Measurements from ENCODE around the gene SNX20.

SNX20 gene

DNA sequence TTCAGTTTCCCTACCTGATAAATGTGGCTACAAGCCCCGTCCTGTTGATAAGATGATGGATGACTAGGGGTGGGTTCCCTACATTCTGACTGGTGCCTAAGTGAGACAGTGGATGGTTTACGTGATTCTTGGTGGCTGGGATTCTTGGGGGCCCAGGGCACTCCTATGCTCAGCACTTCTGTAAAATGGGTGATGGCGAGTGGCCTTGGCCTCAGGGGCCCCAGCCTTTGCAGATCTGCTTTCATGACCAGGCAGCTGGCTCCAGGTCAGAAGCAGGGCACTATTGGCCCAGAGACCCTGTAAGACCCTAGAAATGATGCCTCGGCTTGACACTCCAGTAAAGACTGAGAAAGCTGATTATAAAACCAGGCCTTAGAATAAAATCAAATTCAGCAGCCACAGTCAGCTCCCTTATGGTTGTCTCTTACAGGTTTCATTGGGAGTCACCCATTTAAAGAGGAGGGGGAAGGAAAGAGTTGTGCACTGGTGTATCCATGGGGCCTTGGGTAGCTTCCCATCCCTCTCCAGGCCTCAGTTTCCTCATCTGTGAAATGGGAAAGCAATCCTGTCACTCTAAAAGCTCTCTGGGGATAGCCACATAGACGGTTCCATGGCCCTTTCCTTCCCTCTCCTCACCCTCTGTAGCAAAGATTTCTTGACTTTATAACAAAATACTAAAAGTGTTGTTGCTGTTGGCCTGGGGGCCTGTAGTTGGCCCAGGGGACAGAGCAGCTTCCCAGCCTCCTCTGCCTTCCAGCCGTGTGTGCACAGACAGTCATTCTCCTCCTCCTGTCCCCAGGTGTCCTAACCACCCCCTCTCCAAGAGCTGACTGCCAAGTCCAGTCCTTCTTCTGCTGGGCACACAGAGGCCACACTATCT lies 1.2 kb downstream of the SNX20 start:
- no peak for ATAC-seq
- peaks cover 24% of the 10 kb centered on the region for H3K36me3 Mint-ChIP-seq (ENCODE audit: low read depth)
- no peak for DNase-seq
- H3K4me3 Mint-ChIP-seq, result peak overlapping the region; percentile 82
- H3K9me3 Mint-ChIP-seq, result no peaks in the 10 kb centered on the region
- H3K27ac Mint-ChIP-seq, result peak overlapping the region; percentile 93
- H3K4me1 Mint-ChIP-seq, result peaks cover 72% of the 10 kb centered on the region
- H3K27me3 Mint-ChIP-seq, result no peaks in the 10 kb centered on the region

DNA sequence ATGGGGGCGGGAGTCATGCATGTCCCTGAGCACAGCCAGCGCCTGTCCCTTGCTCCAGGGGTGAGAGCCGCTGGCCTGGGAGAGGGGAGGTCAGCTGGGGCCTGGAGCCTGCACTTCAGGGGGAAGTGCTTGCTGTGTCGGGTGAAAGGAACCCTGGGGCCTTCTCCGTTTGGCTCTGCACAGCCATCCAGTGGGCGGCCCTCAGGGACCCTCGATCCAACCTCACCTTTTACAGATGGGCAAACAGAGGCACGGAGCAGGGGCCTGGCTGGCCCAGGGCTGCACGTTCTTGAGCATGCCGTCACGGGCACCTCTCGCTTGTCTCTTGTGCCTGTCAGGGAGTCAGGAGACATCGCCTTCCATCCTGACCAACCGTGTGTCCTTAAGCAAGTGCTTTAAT lies 1.8 kb downstream of the SNX20 start:
- ATAC-seq, result no peak
- H3K27me3 Mint-ChIP-seq, result no peaks in the 10 kb centered on the region
- H3K36me3 Mint-ChIP-seq (ENCODE audit: low read depth), result peaks cover 30% of the 10 kb centered on the region
- H3K4me3 Mint-ChIP-seq, result peak overlapping the region; percentile 82
- peaks cover 66% of the 10 kb centered on the region for H3K4me1 Mint-ChIP-seq
- DNase-seq, result no peak
- no peaks in the 10 kb centered on the region for H3K9me3 Mint-ChIP-seq
- H3K27ac Mint-ChIP-seq, result peak overlapping the region; percentile 93

DNA sequence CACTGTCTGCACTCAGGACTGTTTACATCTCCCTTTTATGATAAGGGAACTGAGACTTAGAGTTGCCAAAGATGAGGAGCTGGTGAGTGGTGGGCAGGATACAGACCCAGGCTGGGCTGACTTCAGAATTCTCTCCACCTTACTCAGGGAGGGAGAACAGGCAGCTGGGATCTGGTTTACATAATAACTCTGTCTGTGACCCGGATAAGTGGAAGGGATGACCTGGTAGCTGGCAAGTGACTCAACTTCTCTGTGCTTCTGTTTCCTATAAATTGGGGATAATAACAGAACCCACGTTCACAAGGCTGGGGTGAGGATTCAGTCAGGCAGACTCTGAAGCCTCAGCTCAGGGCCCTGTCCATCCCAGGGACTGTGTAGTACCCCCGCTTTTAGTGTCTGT lies 2.6 kb downstream of the SNX20 start:
- peak overlapping the region; percentile 64 for H3K4me3 Mint-ChIP-seq
- peaks cover 4% of the 10 kb centered on the region for H3K9me3 Mint-ChIP-seq
- peak overlapping the region; percentile 79 for H3K27ac Mint-ChIP-seq
- H3K27me3 Mint-ChIP-seq, result no peaks in the 10 kb centered on the region
- peaks cover 36% of the 10 kb centered on the region for H3K36me3 Mint-ChIP-seq (ENCODE audit: low read depth)
- DNase-seq (no peak), ATAC-seq (no peak)
- H3K4me1 Mint-ChIP-seq, result peaks cover 59% of the 10 kb centered on the region

DNA sequence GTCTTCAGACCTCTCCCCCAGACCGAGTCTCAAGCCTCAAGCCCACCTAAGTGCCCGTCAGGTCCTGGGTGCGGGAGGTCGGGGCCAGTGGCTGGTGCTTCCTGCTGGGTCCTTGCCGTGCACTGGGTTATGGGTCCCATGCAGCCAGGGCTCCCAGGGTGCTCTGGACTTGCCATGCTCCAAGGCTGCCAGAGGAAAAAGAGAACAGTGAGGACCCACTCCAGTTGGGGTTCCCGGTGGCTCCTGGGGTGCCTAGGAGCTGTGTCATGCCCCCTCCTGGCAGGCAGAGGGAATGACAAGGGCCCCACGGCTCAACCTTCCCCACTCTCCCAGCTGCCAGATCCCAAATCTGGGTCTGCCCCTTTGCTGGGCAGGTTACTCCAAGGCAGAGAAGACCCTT lies 3.8 kb downstream of the SNX20 start:
- ATAC-seq, result no peak
- Mint-ChIP-seq H3K27me3 (no peaks in the 10 kb centered on the region), H3K27ac (peak overlapping the region; percentile 79), H3K4me3 (no peak overlapping the region), H3K36me3 (ENCODE audit: low read depth) (peaks cover 46% of the 10 kb centered on the region), H3K9me3 (peaks cover 12% of the 10 kb centered on the region), H3K4me1 (peaks cover 48% of the 10 kb centered on the region)
- DNase-seq, result peak; percentile 32

DNA sequence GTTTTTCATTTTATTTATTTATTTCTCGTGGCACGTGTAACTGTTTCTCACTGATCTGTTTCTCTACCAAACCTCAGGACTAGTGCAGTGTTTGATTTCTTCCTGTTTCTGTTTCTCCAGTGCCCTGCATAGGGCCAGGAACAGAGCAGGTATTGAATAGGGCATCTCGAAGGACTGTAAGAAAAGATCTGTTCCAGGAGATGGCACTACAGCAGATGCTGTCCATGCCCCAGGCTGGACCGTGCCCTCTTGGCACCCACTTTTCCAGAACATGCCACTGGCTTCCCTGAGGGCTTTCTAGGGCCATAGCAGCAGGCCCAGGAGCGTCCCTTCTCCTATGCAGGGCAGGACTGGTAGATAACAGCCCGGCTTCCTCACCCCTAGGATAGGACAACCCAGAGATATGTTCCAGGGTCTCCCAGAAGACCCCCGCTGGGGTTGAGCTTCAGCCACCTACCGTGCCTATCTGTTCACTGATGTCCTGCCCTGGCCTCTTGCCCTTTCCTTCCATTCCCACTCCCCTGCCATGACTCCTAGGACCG lies 4.4 kb downstream of the SNX20 start:
- peaks cover 18% of the 10 kb centered on the region for H3K9me3 Mint-ChIP-seq
- peaks cover 42% of the 10 kb centered on the region for H3K4me1 Mint-ChIP-seq
- H3K4me3 Mint-ChIP-seq, result no peak overlapping the region
- no peaks in the 10 kb centered on the region for H3K27me3 Mint-ChIP-seq
- DNase-seq, result no peak
- peak overlapping the region; percentile 9 for H3K27ac Mint-ChIP-seq
- ATAC-seq, result no peak
- H3K36me3 Mint-ChIP-seq (ENCODE audit: low read depth), result peaks cover 52% of the 10 kb centered on the region

DNA sequence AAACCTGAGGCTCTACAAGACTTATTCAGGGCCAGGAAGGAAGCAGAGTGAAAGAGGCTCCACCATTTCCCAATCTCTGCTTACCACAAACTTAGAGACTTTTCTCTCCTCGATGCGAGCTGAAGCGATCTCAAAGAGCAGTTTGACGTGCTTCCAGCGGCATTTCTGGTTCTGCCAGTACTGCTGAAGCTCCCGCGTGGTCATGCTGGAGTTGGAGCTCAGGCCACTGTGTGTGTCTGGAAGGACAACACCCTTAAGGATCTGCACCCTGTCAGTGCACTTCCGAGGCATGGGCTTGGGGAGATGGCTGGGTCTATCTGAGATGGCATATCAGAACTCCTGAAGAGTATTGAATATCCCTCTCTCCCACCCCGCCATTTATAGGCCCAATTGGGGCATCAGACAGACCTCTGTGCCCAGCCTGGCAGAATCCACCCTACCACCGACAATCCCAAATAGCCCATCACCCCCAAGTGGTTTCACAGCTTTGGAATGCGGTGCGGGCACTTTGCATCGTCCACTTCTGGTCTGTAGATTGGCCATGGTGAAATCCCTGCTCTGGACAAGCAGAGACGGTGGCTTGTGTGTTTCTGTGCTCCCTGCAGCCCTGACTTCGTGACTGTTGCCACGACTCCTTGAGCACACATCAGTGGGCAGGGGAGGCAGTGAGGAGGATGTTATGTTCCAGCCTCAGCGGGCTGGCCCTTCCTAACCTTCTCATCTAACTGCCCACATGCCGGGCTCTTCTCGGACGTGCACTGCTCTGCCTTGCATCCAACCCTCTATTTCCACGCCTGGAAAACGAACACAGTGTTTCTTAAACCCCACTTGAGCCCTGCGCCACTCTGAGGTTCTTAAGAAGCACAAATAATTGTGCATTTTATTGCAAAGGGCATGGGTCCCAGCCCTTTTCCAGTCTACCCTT lies 5.2 kb downstream of the SNX20 start:
- Mint-ChIP-seq H3K9me3 (peaks cover 24% of the 10 kb centered on the region), H3K27ac (peak overlapping the region; percentile 9), H3K4me3 (no peak overlapping the region), H3K36me3 (ENCODE audit: low read depth) (peaks cover 60% of the 10 kb centered on the region), H3K27me3 (no peaks in the 10 kb centered on the region), H3K4me1 (peaks cover 38% of the 10 kb centered on the region)
- DNase-seq (no peak), ATAC-seq (no peak)

DNA sequence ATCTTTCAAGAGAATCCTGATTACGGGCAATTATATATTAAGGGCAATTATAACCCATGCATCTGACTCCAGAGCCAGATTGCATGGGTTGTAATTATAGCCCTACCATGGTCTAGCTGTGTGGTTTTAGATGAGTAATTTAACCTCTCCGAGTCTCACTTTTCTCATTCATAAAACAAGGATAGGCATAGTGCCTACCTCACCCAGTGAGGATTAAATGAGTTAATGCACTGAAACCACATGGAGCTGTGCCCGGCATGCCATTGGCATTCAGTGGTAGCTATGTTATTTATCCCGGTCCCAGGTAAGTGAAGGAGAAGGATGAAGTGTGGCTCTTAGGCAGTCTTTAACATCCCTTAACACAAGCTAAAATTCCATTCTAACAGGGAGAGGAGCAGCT lies 6.3 kb downstream of the SNX20 start:
- Mint-ChIP-seq H3K36me3 (ENCODE audit: low read depth) (peaks cover 61% of the 10 kb centered on the region), H3K27ac (no peak overlapping the region), H3K4me1 (peaks cover 32% of the 10 kb centered on the region), H3K27me3 (no peaks in the 10 kb centered on the region), H3K4me3 (no peak overlapping the region), H3K9me3 (peaks cover 24% of the 10 kb centered on the region)
- peak; percentile 25 for ATAC-seq
- no peak for DNase-seq

DNA sequence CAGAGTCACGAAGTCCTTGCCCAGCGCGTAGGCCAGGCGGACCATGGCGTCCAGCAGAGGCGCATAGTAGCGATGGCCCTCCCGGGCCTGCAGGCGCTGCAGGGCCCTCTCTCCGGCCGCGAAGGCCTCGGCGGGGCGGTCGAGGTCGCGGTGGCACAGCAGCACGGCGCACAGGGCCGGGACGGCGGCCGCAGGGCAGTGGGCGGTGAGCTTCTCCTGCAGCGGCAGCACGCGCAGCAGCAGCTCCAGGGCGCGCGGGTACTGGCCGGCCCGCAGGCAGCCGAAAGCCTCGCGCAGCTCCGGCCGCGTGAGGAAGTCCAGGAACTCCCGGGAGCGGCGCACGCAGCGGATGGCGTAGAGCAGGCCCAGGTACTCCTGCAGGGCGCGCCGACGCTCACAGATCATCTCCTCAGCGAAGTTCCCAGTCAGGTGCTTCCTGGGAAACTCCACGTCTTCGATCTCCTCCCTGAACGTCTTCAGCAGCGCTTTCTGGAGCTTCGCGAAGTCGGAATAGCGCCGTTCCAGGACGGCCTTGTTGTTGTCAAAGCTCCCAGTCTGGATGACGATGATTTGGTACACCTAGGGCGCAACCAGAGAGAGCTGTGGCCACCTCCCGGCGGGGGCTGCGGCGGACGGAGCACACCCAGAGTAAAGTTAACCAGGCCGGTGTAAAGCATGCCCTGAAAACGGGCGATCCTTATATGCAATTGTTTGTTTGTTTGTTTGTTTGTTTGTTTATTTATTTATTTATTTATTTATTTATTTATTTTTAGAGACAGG lies 7.4 kb downstream of the SNX20 start:
- Mint-ChIP-seq H3K27me3 (no peaks in the 10 kb centered on the region), H3K27ac (no peak overlapping the region), H3K9me3 (peaks cover 24% of the 10 kb centered on the region), H3K36me3 (ENCODE audit: low read depth) (peaks cover 59% of the 10 kb centered on the region), H3K4me1 (peaks cover 21% of the 10 kb centered on the region), H3K4me3 (no peak overlapping the region)
- no peak for DNase-seq
- ATAC-seq, result no peak

DNA sequence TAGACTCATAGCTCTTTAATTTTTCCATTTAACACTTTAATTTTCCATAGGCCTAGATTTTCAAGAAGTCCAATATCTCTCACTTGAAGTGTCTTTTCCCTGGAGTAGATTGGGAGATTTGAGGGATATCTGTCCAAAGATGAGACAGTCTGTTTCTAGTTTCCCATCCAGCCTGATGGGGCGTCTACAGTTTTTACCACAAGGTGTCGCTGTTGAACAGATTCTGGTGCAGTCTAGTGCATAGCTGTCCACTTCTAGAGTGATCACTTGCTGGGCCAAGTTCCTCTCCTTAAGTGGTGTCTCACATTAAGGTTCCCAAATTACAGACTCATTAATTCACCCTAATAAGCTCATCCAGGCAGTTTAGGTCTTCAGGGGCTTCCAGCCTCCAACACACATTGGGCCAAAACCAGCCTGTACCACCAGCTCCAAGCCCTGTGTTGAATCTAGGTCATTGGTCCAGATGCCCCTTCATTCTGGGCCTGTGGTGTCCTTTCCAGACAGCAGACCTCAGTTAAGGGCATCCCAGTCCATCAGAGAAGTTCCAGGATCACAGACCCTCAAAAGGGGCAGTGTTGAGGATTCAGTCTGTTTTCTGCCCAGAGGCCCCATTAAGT lies 9.4 kb downstream of the SNX20 start:
- Mint-ChIP-seq H3K4me3 (no peak overlapping the region), H3K4me1 (peaks cover 25% of the 10 kb centered on the region), H3K9me3 (peaks cover 24% of the 10 kb centered on the region), H3K27ac (no peak overlapping the region), H3K27me3 (no peaks in the 10 kb centered on the region), H3K36me3 (ENCODE audit: low read depth) (peaks cover 54% of the 10 kb centered on the region)
- ATAC-seq (no peak), DNase-seq (peak; percentile 69)

DNA sequence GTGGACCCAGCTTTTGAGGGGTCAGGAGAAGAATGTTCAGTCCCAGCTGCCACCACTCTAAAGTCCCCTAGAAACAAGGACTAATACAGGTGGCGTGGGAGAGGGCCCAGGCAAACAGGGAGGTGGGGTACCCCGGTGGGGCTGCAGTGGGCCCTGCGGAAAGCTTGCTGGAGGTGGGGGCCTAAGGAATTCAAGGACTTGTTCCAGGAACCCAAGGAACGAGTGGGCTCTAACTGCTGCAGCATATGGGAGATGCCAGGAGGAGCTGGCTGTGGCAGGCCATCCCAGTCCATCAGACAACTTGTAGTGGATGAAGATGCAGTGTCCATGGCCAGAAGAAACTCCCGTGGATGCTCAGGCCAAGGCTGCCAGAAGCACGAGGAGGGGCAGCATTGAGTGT lies 10.6 kb downstream of the SNX20 start:
- no peak for DNase-seq
- Mint-ChIP-seq H3K4me1 (peaks cover 34% of the 10 kb centered on the region), H3K4me3 (no peak overlapping the region), H3K9me3 (peaks cover 24% of the 10 kb centered on the region), H3K36me3 (ENCODE audit: low read depth) (peaks cover 43% of the 10 kb centered on the region), H3K27me3 (no peaks in the 10 kb centered on the region), H3K27ac (no peak overlapping the region)
- ATAC-seq, result no peak

DNA sequence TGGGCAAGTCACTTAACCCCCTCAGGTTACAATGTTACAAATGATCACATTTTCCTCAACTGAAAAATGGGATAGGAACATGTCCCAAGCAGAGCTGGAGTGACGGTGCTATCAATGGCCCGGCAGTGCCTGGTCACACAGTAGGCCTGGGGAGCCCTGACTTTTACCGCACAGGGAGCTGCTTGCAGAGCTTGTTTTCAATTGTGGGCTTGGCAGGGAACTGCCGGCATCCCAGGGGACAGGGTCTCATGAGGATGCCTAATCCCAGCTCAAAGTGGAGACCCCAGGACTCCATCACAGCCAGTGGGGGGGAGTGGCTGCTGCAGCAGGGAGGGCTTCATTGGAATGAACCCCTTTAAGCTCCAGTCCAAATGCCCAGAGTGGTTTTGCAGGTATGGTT lies 11.4 kb downstream of the SNX20 start:
- no peak overlapping the region for H3K4me3 Mint-ChIP-seq
- ATAC-seq, result no peak
- DNase-seq, result no peak
- H3K27me3 Mint-ChIP-seq, result no peaks in the 10 kb centered on the region
- H3K9me3 Mint-ChIP-seq, result peaks cover 24% of the 10 kb centered on the region
- peaks cover 38% of the 10 kb centered on the region for H3K4me1 Mint-ChIP-seq
- H3K36me3 Mint-ChIP-seq (ENCODE audit: low read depth), result peaks cover 36% of the 10 kb centered on the region
- no peak overlapping the region for H3K27ac Mint-ChIP-seq

DNA sequence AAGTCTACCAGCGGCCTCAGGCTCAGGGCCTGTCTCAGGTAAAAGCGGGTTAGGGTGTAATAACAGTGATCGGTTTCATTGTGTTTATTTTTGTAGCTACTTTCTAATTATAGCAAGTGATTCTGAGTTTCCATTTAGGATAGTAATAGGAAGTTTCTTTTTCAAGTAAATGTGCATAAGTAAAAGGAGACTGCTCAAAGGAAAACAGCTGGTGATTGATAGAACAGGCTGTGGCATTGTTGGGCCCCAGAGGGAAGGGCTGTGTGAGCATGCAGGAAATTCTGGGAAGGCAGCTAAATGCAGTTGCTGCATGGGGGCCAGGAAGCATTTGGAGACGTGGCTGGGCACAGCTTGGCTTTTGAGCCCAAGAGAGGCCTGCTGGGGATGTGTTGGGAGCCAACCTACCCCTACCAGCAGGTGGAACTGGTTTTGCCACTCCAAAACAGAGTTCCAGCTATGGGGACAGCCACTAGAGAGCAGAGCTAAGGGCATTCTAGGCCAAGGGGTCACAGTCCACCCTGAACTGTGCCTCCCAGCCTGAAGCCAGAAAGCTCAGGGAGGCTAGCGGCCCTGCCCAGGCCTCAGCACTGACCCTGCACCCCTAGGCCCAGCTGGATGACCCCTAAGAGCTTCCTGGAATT lies 12.6 kb downstream of the SNX20 start:
- ATAC-seq, result no peak
- H3K36me3 Mint-ChIP-seq (ENCODE audit: low read depth), result peaks cover 26% of the 10 kb centered on the region
- no peak overlapping the region for H3K4me3 Mint-ChIP-seq
- H3K27me3 Mint-ChIP-seq, result no peaks in the 10 kb centered on the region
- no peak overlapping the region for H3K27ac Mint-ChIP-seq
- peaks cover 41% of the 10 kb centered on the region for H3K4me1 Mint-ChIP-seq
- peaks cover 20% of the 10 kb centered on the region for H3K9me3 Mint-ChIP-seq
- no peak for DNase-seq

DNA sequence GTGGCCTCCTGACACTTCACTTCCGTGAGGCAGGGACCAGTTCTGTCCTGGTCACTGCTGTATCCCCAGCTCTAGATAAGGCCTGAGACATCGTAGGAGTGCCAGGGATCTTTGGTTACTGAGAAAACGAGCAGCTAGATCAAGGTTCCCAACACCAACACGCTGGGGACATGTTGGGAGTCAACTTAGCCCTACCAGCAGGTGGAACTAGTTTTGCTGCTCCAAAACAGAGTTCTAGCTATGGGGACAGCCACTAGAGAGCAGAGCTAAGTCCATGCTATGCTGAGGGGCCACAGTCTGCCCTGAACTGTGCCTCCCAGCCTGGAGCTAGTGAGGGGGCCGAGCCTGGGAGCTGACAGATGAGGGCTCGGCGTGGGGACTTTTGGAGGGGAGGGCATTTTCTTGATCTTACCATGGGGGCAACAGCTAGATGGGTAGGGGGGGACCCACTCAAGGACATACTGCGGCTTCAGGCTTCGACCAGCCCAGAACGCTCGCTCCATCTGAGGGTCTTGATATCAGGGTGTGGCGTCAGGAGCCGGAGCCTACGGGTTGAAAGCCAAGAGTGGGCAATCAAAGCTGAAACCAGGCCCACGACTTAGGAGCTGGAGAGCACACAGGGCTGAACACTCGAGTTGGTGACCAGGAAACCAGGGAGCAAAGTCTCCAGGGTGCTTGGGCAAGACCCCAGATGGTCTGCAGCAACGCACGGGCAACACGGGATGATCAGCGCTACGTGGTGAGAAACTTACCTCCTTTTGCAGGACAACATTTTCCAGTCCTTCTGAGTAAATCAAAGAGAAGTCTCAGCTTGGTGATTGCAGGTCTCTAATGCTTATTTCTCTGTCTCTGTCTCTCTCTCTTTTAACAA lies 13.4 kb downstream of the SNX20 start:
- peak overlapping the region; percentile 50 for H3K27ac Mint-ChIP-seq
- ATAC-seq, result no peak
- peaks cover 20% of the 10 kb centered on the region for H3K36me3 Mint-ChIP-seq (ENCODE audit: low read depth)
- H3K4me1 Mint-ChIP-seq, result peaks cover 41% of the 10 kb centered on the region
- H3K27me3 Mint-ChIP-seq, result no peaks in the 10 kb centered on the region
- no peak for DNase-seq
- peak overlapping the region; percentile 76 for H3K4me3 Mint-ChIP-seq
- peaks cover 15% of the 10 kb centered on the region for H3K9me3 Mint-ChIP-seq
